GM18867 (cell line): ENCODE measurements around the gene MATN4.

Experiments used
- ATAC-seq: cut with Tn5 transposase; IDR thresholded peaks from one replicate; pipeline ENCODE4 v1.9.1; 2021; ENCODE audit warnings: mild to moderate bottlenecking, moderate library complexity; ENCODE audit not compliant: unreplicated experiment

MATN4 gene

GRCh38 chr20:45293041-45294002 is 14.8 kb downstream of the MATN4 start:
- ATAC-seq = peak; percentile 60

DNA sequence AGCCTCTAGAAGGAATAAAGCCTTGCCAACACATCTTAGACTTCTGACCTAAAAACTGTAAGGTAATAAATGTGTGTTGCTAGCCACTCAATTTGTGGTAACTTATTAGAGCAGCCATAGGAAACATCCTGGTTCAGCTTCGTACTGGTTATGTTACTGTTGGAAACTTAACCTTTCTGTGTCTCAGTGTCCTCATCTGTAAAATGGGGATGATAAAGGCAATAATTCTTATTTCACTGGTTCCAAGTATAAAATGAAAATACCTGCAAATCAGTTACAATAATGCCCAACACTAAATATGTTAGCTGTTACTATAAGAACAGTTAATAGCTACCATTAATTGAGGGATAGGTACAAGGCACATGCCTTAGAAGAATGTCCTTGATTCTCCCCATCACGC is 15.8 kb downstream of the MATN4 start:
- no peak for ATAC-seq

DNA sequence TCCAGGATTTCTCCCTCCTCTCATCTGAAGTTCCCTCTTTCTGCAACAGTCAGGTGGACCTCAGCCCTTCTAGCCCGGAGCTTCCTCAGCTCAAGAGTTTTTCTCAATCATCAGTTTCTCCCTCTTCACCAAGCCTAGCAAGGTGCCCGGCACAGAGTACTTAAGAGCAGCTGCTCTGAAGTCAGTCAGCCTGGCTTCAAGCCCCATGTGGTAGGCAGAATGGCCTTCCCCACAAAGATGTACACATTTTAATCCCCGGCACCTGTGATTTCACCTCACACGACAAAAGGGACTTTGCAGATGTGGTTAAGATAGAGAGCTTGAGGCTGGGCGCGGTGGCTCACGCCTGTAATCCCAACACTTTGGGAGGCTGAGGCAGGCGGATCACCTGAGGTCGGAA is 16.6 kb downstream of the MATN4 start:
- ATAC-seq = no peak

GRCh38 chr20:45290677-45291355 is 17.3 kb downstream of the MATN4 start:
- no peak for ATAC-seq

DNA sequence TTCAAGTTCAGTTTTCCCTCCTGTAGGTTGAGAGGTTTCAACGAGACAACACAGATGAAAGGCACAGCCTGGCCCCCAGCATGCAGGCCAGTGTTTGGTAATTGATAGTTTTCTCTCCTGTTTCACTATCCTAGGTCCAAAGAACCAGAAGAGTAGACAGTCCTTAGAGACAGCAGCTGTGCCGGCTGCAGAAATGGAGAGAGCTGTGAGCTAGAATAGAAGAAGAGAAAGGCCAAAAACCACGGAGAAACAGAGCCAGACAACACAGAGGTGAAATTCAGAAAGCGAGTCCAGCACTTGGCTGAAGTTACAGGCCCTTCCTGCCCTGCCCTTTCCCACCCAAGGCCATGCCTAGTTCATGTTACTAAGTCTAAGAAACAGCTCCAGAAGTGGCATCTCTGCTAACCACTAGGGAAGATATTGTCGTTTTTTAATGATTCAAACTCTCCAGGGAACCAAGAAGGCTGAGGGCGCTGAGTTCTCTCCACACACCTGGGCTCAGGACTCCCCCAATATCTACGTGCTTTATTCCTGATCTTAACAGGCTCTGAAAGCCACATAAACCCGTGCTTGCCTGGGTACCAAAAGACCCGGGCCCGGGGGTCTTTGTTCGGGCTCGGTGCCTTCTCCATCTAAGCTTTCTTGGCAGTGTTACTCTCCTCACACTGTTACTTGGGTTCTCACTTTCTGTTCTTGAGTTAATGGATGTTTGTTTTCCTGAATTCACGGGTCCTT is 18.0 kb downstream of the MATN4 start:
- ATAC-seq = no peak

GRCh38 chr20:45288860-45289259 is 19.2 kb downstream of the MATN4 start:
- no peak for ATAC-seq

DNA sequence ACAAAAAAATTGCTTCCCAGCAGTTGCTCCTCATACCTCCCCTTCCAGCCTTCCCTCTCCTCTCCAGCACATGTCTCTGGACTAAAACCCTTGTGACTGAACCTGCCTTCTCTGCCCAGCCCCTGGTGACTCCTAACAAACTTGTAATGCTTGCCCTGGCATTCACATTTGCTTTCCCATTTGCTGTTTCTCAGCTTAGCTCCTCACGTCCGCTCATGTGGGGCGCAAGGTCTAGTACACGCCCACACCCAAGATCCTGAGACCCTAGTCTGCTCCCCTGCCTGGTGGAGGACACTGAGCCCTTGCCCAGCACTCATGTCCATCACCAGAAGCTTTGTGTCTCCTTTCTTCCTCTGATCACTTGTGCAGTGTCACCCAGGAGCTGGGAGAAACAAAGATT is 19.7 kb downstream of the MATN4 start:
- no peak for ATAC-seq

GRCh38 chr20:45283551-45284057 is 24.5 kb downstream of the MATN4 start:
- no peak for ATAC-seq

DNA sequence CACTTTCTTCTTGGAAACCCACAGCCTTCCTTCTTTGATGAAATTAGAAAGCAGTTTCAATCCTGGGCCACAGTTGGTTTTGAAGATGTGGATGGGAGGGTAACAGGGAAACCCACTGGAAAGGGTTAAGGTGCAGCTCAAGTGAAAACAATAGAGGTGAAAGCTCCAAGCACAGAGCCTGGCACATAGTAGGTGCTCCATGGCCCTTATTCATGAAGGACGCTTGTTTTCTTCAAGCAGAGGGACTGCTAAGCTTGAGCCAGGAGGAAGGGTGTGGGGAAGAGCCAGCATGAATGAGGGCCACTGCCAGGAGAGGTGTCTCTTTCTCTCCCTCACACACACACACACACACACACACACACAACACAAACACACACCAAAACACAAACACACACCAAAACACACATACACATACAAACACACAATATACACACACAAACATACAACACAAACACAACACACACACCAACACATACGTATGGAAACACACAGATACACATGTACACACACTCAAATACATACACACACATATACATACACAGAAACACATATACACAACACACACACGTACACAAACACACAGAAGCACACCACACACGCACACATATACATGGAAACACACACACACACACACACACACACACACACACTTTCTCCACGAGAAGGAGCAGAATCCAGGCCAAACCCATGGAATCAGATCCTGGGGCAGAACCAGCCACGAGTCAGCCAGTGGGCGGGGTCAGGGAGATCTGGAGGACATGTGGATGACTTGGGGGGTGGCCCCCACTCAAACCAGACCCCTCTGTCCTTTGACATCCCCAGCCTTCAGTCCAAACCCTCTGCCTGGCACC is 25.2 kb downstream of the MATN4 start:
- no peak for ATAC-seq

DNA sequence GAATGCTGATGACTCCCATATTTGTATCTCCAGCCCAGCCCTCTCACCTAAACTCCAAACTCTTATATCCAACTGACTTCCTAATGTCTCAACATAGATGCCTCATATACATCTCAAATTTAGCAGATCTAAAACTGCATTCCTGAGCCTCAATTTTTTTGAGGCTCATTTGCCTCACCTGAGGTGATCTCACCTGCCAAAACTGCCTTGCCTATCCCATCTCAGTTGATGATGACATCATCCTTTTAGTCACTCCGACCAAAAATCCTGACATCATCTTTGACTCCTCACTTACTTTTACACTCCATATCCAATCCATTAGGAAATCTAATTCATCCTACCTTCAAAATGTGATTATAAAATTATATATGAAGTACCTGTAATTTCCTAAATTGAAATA is 28.1 kb downstream of the MATN4 start:
- no peak for ATAC-seq

DNA sequence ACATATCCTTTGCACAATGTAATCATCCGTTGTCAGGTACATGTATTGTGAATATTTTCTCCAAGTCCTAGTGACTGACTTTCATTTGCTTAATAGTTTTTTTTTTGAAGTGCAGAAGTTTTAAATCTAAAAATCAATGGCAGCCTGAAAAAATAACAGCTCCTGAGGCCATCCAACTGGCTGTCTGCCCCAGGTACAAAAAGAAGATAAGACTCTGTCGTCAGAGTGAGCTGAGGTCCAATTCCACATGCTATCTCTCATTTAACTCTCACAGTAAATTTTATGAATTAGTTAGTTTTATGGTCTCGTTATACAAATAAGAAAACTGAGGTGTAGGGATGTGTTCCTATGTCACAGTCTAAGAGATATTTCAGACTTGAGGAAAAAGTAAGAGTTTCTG is 32.8 kb downstream of the MATN4 start:
- no peak for ATAC-seq

DNA sequence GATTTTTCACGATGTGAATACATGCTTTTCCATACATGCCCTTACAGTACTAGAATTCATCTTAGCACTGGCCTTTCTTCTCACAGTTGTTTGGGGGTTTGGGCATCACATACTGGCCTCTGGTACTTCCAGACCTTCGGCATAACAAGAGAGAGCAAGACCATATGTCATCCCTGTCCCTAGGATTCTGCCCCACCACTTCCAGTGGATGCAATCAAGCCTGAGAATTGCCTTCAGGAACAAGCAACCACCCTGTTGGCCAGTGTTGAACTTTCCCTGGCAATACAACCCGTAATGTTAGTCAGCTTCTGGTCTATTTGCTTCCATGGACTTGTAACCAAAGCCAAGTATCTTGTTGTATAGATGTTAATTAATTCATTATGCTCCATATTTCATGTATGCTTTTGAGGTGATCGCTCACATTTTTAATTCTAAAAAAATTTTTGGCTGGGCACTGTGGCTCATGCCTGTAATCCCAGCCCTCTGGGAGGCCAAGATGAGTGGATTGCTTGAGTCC is 38.3 kb downstream of the MATN4 start:
- ATAC-seq = no peak

DNA sequence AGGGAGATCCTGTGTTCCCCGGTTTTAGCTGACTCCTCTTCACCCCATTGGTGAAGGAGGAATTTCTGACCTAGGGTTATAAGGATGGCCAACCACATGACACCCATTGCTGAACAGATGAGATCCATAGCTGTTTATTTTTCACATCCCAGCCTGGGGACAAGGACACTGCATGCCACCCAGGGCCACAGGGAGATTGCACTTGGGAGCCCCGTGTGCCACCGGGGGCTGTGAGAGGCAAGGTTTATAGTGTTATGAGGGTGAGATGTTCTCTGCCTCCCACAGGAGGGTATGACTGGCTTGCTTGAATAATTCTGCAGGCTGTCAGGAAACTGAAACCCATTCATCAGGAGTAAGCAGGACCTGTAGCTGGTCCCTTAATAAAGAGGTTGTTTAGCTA is 39.0 kb downstream of the MATN4 start:
- ATAC-seq = no peak

DNA sequence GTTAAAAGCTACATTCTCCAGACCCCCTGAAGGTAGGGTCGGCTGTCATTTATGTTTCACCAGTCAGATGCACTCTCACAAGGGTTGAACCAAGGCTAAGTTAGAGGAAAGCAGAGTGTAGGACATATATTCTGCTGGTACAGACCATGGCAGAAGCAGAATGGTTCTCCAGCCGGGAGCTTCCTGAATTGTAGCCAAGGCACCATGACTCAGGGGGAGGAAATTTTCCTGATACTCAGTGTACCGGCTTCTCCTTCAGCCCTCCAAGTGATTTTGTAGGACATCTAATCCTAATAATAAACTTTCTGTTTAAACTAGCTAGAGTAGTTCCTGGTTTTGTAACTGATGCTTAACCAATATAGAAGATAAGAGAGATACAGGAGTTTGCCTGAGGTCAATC is 39.6 kb downstream of the MATN4 start:
- ATAC-seq = no peak

GRCh38 chr20:45266977-45267376 is 41.1 kb downstream of the MATN4 start:
- ATAC-seq = no peak

DNA sequence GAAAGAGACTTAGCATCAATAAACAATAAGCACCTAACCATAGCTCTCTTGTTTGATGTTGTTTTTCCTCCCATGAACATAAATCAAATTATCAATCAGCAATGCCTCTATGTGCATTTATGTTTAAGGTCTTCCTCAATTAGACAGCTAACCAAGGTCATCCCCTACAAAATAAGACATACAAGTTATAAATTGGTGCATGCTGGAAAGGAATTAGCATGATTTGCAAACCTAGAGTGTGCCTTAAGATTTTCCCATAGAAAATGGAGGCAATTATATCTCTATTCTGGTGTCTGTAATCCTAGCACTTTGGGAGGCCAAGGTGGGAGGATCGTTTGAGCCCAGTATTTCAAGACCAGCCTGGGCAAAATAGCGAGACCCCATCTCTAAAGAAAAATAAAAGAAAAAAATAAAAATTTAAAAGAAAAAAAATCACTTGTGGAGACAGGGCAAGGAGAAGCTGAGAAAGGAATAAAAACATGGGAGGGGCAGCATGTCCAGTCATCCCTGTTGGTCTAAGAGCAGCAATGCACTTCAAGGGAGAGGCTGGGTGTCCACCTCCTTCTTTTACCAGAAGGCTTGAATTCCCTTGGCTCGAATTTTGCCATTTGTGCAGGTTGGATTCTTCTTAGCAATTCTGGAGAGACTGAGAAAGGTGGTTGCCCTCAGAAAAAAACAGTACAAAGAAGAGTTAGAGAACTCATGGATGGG is 44.4 kb downstream of the MATN4 start:
- no peak for ATAC-seq

- ATAC-seq = no peak
Measured at GRCh38 chr20:45258664-45259063, 49.4 kb downstream of the MATN4 start.

DNA sequence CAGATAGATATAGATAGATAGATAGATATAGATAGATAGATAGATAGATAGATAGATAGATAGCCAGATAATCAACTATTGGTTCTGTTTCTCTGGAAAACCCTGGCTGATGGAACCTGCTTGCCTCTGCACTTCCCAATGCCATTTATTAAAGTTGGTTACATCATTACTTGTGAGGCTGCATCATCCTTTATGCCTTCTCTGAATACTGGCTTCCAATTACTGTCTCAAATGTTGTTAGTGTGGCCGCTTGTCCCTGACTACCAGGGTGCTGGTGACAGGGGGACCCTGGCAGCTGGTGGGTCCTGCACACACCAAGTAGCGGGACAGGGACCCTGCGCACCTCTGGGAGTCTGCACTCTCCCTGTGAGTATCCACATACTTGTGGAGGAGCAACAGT is 49.8 kb downstream of the MATN4 start:
- no peak for ATAC-seq

DNA sequence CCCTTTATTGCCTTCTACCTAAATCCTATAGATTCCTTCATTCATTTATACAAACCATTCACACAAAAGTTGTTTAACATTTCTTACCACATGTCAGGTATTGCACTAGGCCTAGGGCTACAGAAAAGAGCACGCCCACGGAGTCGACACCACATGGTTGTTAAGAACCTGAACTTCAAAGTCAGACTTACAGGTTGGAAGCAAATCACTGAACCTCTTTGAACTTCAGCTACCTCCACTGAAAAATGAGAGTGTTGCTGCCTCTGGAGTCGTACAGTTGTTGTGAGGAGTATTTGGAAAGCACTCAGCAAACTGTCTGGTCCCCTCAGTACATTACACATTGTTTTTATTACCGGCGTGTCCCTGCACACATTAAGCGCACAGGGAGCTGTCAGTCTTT is 50.4 kb downstream of the MATN4 start:
- ATAC-seq = no peak

DNA sequence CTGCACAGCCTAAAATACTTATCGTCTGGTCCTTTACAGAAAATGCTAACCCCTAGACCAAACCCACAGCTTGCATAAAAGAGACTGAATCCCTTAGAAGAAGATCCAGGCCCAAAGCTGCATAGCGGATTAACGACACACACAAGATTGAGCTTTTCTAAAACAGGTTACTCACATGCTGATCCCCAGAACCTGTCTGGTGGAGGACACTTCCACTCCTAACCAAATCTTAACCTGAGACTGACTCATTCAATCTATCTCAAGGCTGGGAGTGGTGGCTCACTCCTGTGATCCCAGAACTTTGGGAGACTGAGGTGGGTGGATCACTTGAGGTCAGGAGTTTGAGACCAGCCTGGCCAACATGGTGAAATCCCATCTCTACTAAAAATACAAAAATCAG is 50.9 kb downstream of the MATN4 start:
- ATAC-seq = no peak
